GM12873 (cell line): Measurements from ENCODE around the gene SLC12A8.

ENCODE experiments used
- TF ChIP-seq, protein P1 (sequence below): IDR thresholded peaks from 2 replicates; pipeline ENCODE4 v1.5.1; 2012; ENCODE audit warnings: low read depth, mild to moderate bottlenecking, moderate library complexity, low read length, control low read depth; ENCODE audit not compliant: insufficient read depth; ENCODE audit errors: missing control alignments

The SLC12A8 gene

DNA sequence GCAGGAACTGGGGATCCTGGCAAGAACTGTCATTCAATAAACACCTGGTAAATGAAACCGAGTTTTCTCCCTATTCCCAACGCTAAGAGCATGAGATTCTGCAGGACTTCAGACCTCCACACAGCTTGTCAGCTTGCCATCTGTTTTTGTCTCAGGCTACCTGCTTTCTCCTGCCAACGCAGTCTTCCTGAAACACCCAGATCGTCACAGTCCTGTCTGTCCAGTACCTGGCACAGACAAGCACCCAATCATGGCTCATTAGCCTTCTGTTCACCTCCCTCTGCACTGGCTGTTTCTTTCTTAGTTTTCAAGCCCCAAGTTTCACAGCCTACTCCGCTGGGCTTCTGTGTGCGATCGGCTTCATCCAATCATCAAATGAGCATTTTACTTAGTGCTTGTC is 5.0 kb downstream of the SLC12A8 start:
- TF ChIP-seq, protein P1, sequence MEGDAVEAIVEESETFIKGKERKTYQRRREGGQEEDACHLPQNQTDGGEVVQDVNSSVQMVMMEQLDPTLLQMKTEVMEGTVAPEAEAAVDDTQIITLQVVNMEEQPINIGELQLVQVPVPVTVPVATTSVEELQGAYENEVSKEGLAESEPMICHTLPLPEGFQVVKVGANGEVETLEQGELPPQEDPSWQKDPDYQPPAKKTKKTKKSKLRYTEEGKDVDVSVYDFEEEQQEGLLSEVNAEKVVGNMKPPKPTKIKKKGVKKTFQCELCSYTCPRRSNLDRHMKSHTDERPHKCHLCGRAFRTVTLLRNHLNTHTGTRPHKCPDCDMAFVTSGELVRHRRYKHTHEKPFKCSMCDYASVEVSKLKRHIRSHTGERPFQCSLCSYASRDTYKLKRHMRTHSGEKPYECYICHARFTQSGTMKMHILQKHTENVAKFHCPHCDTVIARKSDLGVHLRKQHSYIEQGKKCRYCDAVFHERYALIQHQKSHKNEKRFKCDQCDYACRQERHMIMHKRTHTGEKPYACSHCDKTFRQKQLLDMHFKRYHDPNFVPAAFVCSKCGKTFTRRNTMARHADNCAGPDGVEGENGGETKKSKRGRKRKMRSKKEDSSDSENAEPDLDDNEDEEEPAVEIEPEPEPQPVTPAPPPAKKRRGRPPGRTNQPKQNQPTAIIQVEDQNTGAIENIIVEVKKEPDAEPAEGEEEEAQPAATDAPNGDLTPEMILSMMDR: no peak

DNA sequence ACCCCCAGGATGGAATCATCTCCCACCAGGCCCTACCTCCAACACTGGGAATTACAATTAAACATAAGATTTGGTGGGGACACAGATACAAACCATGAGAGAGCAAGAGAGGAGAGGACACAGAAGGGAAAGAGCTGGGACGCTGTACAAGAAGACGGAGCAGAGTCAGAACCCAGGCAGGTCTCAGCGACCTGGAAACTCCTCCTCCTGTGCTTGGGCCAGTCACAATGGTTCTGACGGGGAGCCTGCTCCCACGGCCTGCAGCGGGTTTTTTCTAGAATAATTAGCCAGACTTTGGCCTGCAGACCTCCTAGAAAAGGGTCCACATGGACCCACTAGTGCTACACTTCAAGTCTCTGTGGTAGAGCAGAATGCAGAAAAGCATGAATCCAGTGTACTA is 5.6 kb downstream of the SLC12A8 start:
- TF ChIP-seq, protein P1: no peak

DNA sequence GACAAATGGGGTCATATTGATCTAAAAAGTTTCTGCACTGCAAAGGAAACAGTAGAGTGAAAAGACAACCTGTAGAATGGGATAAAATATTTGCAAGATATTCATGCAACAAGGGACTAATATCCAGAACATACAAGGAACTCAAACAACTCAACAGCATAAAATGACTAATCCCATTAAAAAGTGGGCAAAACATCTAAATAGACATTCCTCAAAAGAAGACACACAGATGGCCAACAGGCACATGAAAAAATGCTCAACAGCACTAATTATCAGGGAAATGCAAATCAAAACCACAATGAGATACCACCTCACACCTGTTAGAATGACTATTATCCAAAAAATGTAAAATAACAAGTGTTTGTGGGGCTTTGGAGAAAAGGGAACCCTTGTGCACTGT is 8.8 kb downstream of the SLC12A8 start:
- TF ChIP-seq, protein P1: no peak

DNA sequence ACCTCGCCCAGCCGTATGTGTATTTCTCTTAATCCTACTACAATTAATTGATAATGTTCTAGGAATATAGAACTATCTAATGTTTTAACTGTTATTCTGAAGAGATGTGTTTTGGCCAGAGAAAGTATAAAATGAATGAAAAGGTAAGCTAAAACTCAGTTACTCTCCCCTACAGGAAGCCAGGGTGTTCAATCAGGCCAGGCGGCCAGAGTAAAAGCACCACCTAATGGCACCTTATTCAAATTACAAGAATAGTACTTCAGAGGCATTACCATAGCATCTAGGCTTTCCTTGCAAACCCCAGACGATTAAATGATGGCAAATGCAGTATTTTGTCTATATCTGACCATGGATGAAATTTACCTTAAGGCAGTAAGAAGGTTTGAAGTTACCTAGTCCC is 10.4 kb downstream of the SLC12A8 start:
- TF ChIP-seq, protein P1: peak; percentile 61

DNA sequence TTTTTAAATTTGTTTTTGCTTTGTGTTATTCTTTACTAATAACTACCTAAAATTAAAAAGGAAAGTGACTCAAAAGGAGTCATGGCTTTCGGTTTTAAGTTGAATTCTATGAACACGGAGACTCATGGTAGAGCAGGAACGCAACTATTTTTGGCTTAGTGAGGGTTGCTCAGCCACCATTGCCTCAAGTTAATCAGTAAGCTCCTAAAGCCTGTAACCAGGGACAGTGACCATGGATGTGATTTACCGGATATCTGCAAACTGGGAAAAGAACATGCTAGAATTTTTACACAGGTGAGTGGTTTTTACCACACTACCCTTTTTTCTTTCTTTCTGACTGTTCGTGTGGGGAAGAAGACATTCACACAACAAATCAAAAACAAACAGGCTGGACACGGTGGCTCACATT is 11.8 kb downstream of the SLC12A8 start:
- TF ChIP-seq, protein P1: no peak

DNA sequence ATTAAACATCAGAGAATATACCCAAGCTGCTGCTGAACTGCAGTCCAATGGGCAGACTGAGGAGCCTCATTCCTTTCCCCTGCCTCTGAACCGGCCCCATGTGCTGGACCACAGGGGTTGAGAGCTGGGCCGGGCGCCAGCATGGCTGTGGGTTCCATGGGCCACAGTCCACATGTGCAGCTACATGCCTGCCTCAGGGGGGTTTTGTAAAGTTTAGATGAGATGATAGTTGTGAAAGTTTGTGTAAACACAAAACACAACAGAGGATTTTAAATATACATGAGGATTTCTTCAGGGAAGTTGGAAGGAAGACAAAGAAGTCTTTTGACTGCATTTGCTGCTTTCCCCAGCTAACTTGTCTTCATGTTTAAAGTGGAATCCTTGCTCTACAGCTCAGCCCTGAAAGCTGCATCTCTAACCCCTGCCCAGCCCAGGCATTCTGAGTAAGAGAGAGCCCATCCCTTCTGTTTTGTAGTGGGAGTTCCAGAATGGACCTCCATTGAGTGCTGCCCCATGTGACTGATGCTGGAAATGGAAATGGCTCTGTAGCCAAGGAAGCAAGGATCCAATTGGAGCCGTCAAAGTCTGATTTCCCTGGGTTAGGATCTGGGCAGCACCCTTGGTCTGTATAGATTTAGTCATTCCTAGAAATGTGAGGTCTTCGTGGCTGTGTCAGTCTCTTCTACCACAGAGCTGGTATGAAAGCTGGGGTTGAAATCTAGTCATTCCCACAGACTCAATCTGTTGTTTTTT is 17.5 kb downstream of the SLC12A8 start:
- TF ChIP-seq, protein P1: peak; percentile 10

DNA sequence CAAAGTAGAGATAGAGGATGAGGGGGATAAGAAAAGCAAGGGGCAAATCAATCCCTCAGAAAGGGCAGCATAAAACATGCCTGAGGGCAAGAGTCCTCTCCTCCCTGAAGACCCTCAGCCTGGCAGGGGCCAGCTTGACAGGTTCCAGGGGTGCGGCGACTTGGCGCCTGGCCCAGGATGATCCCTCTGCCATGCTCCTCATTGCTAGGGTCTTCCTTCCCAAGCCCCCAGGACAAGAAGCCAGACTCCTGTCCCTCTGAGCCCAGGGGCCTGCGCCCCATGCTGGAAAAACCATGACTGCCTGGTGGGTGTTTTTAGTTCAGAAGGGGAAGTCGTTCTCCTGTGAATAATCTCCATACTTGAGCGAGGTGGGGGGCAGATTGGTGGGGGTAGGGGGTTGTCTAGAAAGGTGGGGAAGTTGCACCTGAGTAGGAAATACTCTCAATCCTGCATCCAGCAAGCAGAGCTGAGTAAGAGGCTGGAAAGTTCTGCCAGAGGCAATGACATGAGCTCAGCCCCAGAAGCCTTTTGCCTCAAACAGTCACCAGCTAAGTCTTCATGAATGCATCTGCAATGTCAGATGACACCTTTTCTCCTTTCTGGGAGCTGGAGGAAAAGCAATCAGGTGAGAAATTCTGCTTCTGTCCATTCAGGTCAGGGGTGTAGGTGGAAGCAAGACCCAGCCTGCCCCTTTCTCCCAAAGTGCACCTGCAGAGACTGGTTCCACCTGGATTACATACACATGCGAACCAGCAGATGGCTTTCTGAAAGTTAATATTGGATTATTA is 18.3 kb downstream of the SLC12A8 start:
- TF ChIP-seq, protein P1: no peak
